Thyroid gland (tissue), 4 donors: Measurements from ENCODE around the gene ATXN3. TPM values are rescaled to one million over a fixed set of nuclear protein-coding genes. Genes with fewer than 3 reads are reported as not detected.

Experiments used
- DNase-seq, 2 donors: peaks; one replicate each; pipeline ENCODE4 v3.0.0-alpha.2; 2019
- H3K27ac ChIP-seq, 3 donors: fragments of 200-600 bp; sonication (generic); 1 replicate in 2 of 3; 2 replicates in 1 of 3; pipeline ENCODE4 v1.5.1; 2016 to 2019; ENCODE audit warnings: mild to moderate bottlenecking in 1 of 3, moderate library complexity in 1 of 3
- H3K27me3 ChIP-seq: fragments of 200-600 bp; sonication (generic); one replicate; pipeline ENCODE4 v1.5.1; 2019
- H3K36me3 ChIP-seq, 2 donors: fragments of 200-600 bp; sonication (generic); one replicate each; pipeline ENCODE4 v1.5.1; 2016 to 2019
- H3K4me1 ChIP-seq, 2 donors: fragments of 200-600 bp; sonication (generic); one replicate each; pipeline ENCODE4 v1.5.1; 2017 to 2019
- H3K4me3 ChIP-seq, 3 donors: fragments of 200-600 bp; sonication (generic); replicated peaks in 1 of 3; 1 replicate in 2 of 3; 2 replicates in 1 of 3; pipeline ENCODE4 v1.5.1; 2016; ENCODE audit warnings: mild to moderate bottlenecking in 1 of 3
- H3K9me3 ChIP-seq: fragments of 200-600 bp; sonication (generic); one replicate; pipeline ENCODE4 v1.5.1; 2017
- POLR2A ChIP-seq, 2 donors: fragments of 450-650 bp; IDR thresholded peaks; one replicate each; pipeline ENCODE4 v1.6.1; 2017; ENCODE audit warnings: antibody characterized with exemption in 2 of 2, mild to moderate bottlenecking in 2 of 2, moderate library complexity in 1 of 2
- WGBS, 2 donors: methylation state at CpG; one replicate each; pipeline ENCODE4 v1.1.5; 2017; 5-methylcytosine and 5-hydroxymethylcytosine counted together
- intact Hi-C: fragments of 100-400 bp; cut with DNase I; formaldehyde crosslinking; loops from one replicate; pipeline ENCODE4 v1.15.1; 2023
- total RNA-seq, 4 donors: library from RNA; depleted of rRNA; stranded (reverse); fragments of >200 nt; gene quantifications; one replicate each; pipeline ENCODE4 v1.2.3, GENCODE V29; 2016
- TF ChIP-seq, protein P1 (sequence below), 6 experiments: fragments of 200-600 bp in 3 of 6; fragments of 450-650 bp in 3 of 6; sonication (generic) in 3 of 6; IDR thresholded peaks; one replicate each; pipeline ENCODE4 v1.5.1; 2016 to 2019; ENCODE audit warnings: antibody characterized with exemption in 6 of 6, mild to moderate bottlenecking in 2 of 6, inconsistent platforms in 1 of 6, moderate library complexity in 1 of 6

Gene ATXN3
- total RNA-seq, 4 donors from 2014 or later = 28.0 to 76.7 (median 31.8) TPM

DNA sequence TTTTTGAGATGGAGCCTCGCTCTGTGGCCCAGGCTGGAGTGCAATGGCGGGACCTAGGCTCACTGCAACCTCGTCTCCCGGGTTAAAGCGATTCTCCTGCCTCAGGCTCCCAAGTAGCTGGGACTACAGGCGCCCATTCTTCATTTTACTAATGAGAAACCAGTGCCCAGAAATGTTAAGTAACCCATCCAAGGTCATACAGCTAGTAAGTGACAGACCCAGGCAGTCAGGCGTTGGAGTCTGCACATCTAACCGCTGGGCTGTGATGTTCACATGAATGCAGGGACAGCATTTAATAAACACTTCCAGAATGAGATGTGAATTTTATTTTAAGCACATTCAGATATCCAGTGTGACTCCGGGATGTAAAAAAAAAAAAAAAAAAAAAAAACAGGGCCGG, 65.2 kb downstream of the ATXN3 start:
- H3K4me3 ChIP-seq = peak overlapping the region in 1 of 3 donors; percentile 73
- DNase-seq = no peak
- H3K36me3 ChIP-seq = no peaks in the 10 kb centered on the region
- intact Hi-C loops = no loop called here
- H3K4me1 ChIP-seq = peaks cover 13 to 24% of the 10 kb centered on the region in 2 donors
- peak overlapping the region in 1 of 3 donors; percentile 94 for H3K27ac ChIP-seq
- no peak for TF ChIP-seq POLR2A (IDR thresholded peaks at IDR 0.05)
- TF ChIP-seq, protein P1, sequence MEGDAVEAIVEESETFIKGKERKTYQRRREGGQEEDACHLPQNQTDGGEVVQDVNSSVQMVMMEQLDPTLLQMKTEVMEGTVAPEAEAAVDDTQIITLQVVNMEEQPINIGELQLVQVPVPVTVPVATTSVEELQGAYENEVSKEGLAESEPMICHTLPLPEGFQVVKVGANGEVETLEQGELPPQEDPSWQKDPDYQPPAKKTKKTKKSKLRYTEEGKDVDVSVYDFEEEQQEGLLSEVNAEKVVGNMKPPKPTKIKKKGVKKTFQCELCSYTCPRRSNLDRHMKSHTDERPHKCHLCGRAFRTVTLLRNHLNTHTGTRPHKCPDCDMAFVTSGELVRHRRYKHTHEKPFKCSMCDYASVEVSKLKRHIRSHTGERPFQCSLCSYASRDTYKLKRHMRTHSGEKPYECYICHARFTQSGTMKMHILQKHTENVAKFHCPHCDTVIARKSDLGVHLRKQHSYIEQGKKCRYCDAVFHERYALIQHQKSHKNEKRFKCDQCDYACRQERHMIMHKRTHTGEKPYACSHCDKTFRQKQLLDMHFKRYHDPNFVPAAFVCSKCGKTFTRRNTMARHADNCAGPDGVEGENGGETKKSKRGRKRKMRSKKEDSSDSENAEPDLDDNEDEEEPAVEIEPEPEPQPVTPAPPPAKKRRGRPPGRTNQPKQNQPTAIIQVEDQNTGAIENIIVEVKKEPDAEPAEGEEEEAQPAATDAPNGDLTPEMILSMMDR (IDR thresholded peaks at IDR 0.05) = no peak
- H3K27me3 ChIP-seq = no peaks in the 10 kb centered on the region
- H3K9me3 ChIP-seq = no peaks in the 10 kb centered on the region
- WGBS, 2 donors = 90 to 95% methylated on average over 10 of the region's 10 CpGs

DNA sequence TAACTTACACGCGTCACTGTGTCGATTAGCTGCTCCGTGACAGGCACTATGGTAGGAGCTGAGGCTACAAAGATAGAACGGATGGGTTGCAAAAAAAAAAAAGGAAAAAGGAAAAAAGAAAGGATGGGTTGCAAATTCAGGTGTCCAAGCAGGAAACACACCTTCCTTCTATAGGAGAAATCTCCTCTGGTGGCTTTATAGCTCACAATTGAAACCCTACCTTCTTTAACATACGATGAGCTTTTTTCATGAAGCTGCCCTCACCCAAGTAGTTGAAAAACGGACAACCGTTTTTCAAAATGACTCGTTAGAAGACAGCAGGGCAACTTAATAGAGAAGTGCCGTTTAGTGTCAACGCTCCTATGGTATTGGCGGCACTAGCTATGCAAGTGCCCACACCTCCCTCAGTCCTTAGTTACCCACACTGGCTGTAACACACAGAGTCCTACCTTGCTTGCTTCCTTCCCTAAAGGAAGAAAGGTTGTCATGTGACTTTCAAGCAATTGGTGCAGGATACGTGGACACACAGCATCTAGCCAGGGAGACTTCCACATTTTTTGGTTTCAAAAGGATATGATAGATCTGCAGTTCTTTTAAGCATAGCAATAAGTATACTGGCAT, 65.8 kb downstream of the ATXN3 start:
- no peaks in the 10 kb centered on the region for H3K9me3 ChIP-seq
- DNase-seq = peak in 1 of 2 donors; percentile 2
- H3K4me1 ChIP-seq = peaks cover 13 to 30% of the 10 kb centered on the region in 2 donors
- whole genome bisulfite sequencing, 2 donors = 0 to 1% methylated on average over 13 of the region's 13 CpGs
- H3K27ac ChIP-seq = peak overlapping the region; percentile 94 to 97 (median 95)
- H3K4me3 ChIP-seq = peak overlapping the region; percentile 73 to 97 (median 95)
- H3K27me3 ChIP-seq = no peaks in the 10 kb centered on the region
- no peaks in the 10 kb centered on the region for H3K36me3 ChIP-seq
- intact Hi-C loops = no loop called here
- TF ChIP-seq POLR2A (IDR thresholded peaks at IDR 0.05) = peak in 1 of 2 donors; percentile 21
- TF ChIP-seq, protein P1 (IDR thresholded peaks at IDR 0.05) = no peak

- H3K4me3 ChIP-seq = peak within 1 kb of the TSS; percentile 73 to 97 (median 95)
- intact Hi-C loops = loop anchor here (10.0 kb wide), 1 partner anchor 65 kb away; the partner anchor contains the start of gene ATXN3
- peak in 1 of 2 donors; percentile 85 for TF ChIP-seq POLR2A (IDR thresholded peaks at IDR 0.05)
- TF ChIP-seq, protein P1 (IDR thresholded peaks at IDR 0.05) = peak in 1 of 6 experiments; percentile 30
- peaks cover 13 to 32% of the 10 kb centered on the region in 2 donors for H3K4me1 ChIP-seq
- peak; percentile 92 to 96 for DNase-seq
- WGBS, 2 donors = 0 to 1% methylated on average over 38 to 50 of the region's 57 CpGs
- no peaks in the 10 kb centered on the region for H3K27me3 ChIP-seq
- H3K27ac ChIP-seq = peak within 1 kb of the TSS; percentile 94 to 97 (median 95)
- H3K36me3 ChIP-seq = no peaks in the 10 kb centered on the region
- no peaks in the 10 kb centered on the region for H3K9me3 ChIP-seq
Measured at GRCh38 chr14:92039719-92040430, 66.5 kb downstream of the ATXN3 start, which contains the start of gene TRIP11. Gene TRIP11, minus strand, starts transcription at chr14:92040059. Its CDS starts 374 bp downstream, at chr14:92039685.

GRCh38 chr14:92039063-92039718, 67.2 kb downstream of the ATXN3 start:
- peak; percentile 60 to 64 for DNase-seq
- Histone ChIP-seq H3K4me1 (peaks cover 13 to 32% of the 10 kb centered on the region in 2 donors), H3K36me3 (no peaks in the 10 kb centered on the region), H3K27ac (peak overlapping the region; percentile 94 to 97 (median 95)), H3K27me3 (no peaks in the 10 kb centered on the region), H3K4me3 (peak overlapping the region; percentile 73 to 97 (median 95)), H3K9me3 (no peaks in the 10 kb centered on the region)
- no peak for TF ChIP-seq POLR2A (IDR thresholded peaks at IDR 0.05)
- TF ChIP-seq, protein P1 (IDR thresholded peaks at IDR 0.05) = no peak
- intact Hi-C loops = loop anchor here (10.0 kb wide), 1 partner anchor 66 kb away; the partner anchor contains the start of gene ATXN3
- WGBS, 2 donors = 1% methylated on average over 12 to 22 of the region's 22 CpGs
